Heart right ventricle (tissue), 16 donors: Measurements from ENCODE around the gene DRD4. TPM values are rescaled to one million over a fixed set of nuclear protein-coding genes. Genes with fewer than 3 reads are reported as not detected.

Experiments
- ATAC-seq, 8 donors: fragments of 200-7000 bp; cut with Tn5 transposase; one replicate each; pipeline ENCODE4 v1.9.1; 2020; ENCODE audit warnings: mild to moderate bottlenecking in 8 of 8, moderate library complexity in 8 of 8, moderate number of reproducible peaks in 1 of 8
- DNase-seq, 2 donors: peaks; one replicate each; pipeline ENCODE4 v3.0.0-alpha.2; 2020
- H3K27ac ChIP-seq, 10 donors: fragments of 200-600 bp; sonication (generic) in 2 of 10; one replicate each; pipeline versions ENCODE4 v1.5.0 to v1.8.0; 2020 to 2022; ENCODE audit warnings: mild to moderate bottlenecking in 3 of 10
- H3K27me3 ChIP-seq, 7 donors: fragments of 200-600 bp; one replicate each; pipeline ENCODE4 v1.8.0; 2021 to 2022; ENCODE audit warnings: mild to moderate bottlenecking in 2 of 7
- H3K36me3 ChIP-seq, 9 donors: fragments of 200-600 bp; sonication (generic) in 1 of 9; one replicate each; pipeline versions ENCODE4 v1.5.0 to v1.8.0; 2020 to 2022; ENCODE audit warnings: mild to moderate bottlenecking in 2 of 9
- H3K4me1 ChIP-seq, 9 donors: fragments of 200-600 bp; sonication (generic) in 1 of 9; one replicate each; pipeline versions ENCODE4 v1.5.0 to v1.8.0; 2020 to 2022; ENCODE audit warnings: mild to moderate bottlenecking in 4 of 9
- H3K4me3 ChIP-seq, 10 donors: fragments of 200-600 bp; sonication (generic) in 2 of 10; one replicate each; pipeline versions ENCODE4 v1.5.0 to v1.8.0; 2020 to 2022; ENCODE audit warnings: mild to moderate bottlenecking in 7 of 10, moderate library complexity in 2 of 10
- H3K9me3 ChIP-seq, 11 donors: fragments of 200-600 bp in 10 of 11; sonication (generic) in 2 of 11; one replicate each; pipeline versions ENCODE4 v1.5.0 to v1.8.0; 2013 to 2022; ENCODE audit warnings: mild to moderate bottlenecking in 2 of 11, control low read depth in 1 of 11, moderate library complexity in 1 of 11
- WGBS, 2 donors: extraction: QIAGEN DNeasy Blood & Tissue Kit; methylation state at CpG; one replicate each; pipeline ENCODE4 v1.1.7; 2013; ENCODE audit warnings: inconsistent platforms in 1 of 2; 5-methylcytosine and 5-hydroxymethylcytosine counted together
- intact Hi-C, 10 donors: fragments of 100-400 bp; cut with DNase I; formaldehyde crosslinking; loops; one replicate each; pipeline versions ENCODE4 v1.11.1 to v1.14.2; 2022
- polyA plus RNA-seq, 2 donors: library from polyadenylated mRNA; stranded (reverse); fragments of 200-250 nt; gene quantifications; one replicate each; pipeline ENCODE4 v1.2.3, GENCODE V29; 2013
- total RNA-seq, 10 donors: library from RNA; stranded (reverse); fragmentation: NEBNext Ultra II Directional in 3 of 10; extraction: Animal tissue kit (Norgen Biotek cat#: 25700) in 3 of 10; gene quantifications; one replicate each; pipeline versions ENCODE4 v1.2.1 to v1.2.4, GENCODE V29; 2021 to 2023
- TF ChIP-seq, protein P1 (sequence below), 9 donors: fragments of 200-600 bp; sonication (generic) in 2 of 9; IDR thresholded peaks; one replicate each; pipeline versions ENCODE4 v1.5.0 to v1.8.0; 2021 to 2022; ENCODE audit warnings: antibody characterized with exemption in 9 of 9, mild to moderate bottlenecking in 5 of 9, moderate library complexity in 1 of 9
- donor health status: Arrhythmogenic right ventricular cardiomyopathy.
- donor health status: ischemic (EF 13 %, LVEDD 7.1; RV severe dilation, severe dysfunction).
- donor health status: healthy with polysubstance abuse.
- donor health status: DM: no; HTN: yes; CAD: no.
- donor health status: DM: no; HTN: no; CAD: no.
- donor health status: ischemic (EF 25% LVEDD 6.9; RV normal size, moderate dysfunction).
- donor health status: ischemic (EF 25% LVEDD 5.7; RV mildly dilated, moderate dysfunction).
- donor health status: healthy.
- donor health status: DM: yes; HTN: yes; CAD: no.
- donor health status: Ischemic cardiomyopathy.
- donor health status: ischemic (EF 35%, LVEDD 5.7; RV mildly dilated, moderate dysfunction).
- donor health status: nonischemic (EF 11% LVEDD 7.7; RV severe dilation, severe dysfunction).
- donor health status: DM: yes; HTN: yes; CAD: no.
- donor health status: PGD.
- donor health status: ischemic (EF 29% LVEDD 5.4; RV normal size, mild dysfunction).
- donor health status: nonischemic (EF 23%, LVEDD 6.1; RV moderate dilation, normal function).

The DRD4 gene
- total and polyA plus RNA-seq, 12 donors: 0.09 to 0.72 (median 0.49) TPM; not detected in 5

- intact Hi-C loops: loop anchor here in 1 of 10 donors (5.0 kb wide), 1 partner anchor 41 kb away; the partner anchor contains the start of gene PHRF1
- H3K36me3 ChIP-seq: peaks cover 0 to 27% (median 3%) of the 10 kb centered on the region in 9 donors
Observed at GRCh38 chr11:617912-618682, 19.0 kb upstream of the DRD4 start.

DNA sequence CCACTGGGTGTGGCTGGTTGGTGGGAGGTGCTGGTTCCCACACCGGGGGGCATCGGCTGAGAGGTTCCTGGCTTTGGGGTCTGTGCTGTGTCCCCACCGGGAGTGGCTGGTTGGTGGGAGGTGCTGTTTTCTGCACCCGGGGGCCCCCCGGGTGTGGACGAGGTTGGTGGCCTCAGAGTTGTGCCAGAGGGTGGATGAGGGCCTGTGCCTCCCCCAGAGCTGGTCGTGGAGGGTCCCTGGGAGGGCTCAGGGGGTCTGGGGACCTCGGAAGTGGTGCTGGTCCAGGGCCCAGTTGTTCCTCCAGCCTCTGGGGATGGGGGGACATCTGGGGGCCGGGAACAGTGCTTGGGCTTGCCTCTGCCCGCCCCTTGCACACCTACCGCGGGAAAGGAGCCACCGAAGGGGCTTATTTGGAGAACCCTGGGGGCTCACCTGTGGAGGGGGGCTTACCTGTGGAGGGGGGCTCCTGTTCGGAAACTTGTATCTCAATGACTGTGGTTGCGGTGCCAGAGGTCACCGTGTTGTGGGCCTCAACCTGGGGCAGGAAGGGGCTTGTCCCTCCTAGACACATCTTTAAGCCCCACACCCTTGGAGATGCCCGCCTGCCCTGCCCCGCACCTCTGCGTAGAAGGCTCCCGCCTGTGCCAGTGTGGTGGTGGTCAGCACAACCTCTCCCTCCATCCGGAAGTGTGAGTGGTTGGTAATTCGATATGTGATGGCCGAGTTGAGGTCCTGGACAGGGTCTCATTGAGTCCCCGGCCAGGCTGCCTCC lies 18.0 kb upstream of the DRD4 start:
- intact Hi-C loops: loop anchor here in 1 of 10 donors (5.0 kb wide), 1 partner anchor 42 kb away; the partner anchor contains the start of gene PHRF1
- 92 to 93% methylated on average over 24 of the region's 24 CpGs for WGBS, 2 donors

More at GRCh38 chr11:617912-618682, 19.0 kb upstream of the DRD4 start:
- Histone ChIP-seq H3K4me3 (no peak overlapping the region), H3K27ac (no peak overlapping the region), H3K4me1 (peaks cover 12 to 36% (median 24%) of the 10 kb centered on the region in 9 donors), H3K27me3 (no peaks in the 10 kb centered on the region), H3K9me3 (no peaks in the 10 kb centered on the region)
- ATAC-seq (no peak), DNase-seq (no peak)
- TF ChIP-seq, protein P1, sequence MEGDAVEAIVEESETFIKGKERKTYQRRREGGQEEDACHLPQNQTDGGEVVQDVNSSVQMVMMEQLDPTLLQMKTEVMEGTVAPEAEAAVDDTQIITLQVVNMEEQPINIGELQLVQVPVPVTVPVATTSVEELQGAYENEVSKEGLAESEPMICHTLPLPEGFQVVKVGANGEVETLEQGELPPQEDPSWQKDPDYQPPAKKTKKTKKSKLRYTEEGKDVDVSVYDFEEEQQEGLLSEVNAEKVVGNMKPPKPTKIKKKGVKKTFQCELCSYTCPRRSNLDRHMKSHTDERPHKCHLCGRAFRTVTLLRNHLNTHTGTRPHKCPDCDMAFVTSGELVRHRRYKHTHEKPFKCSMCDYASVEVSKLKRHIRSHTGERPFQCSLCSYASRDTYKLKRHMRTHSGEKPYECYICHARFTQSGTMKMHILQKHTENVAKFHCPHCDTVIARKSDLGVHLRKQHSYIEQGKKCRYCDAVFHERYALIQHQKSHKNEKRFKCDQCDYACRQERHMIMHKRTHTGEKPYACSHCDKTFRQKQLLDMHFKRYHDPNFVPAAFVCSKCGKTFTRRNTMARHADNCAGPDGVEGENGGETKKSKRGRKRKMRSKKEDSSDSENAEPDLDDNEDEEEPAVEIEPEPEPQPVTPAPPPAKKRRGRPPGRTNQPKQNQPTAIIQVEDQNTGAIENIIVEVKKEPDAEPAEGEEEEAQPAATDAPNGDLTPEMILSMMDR (IDR thresholded peaks at IDR 0.05): no peak
- WGBS, 2 donors: 93 to 94% methylated on average over 25 of the region's 25 CpGs

GRCh38 chr11:619628-620050 lies 17.4 kb upstream of the DRD4 start:
- peak in 1 of 2 donors; percentile 12 for DNase-seq
- no peaks in the 10 kb centered on the region for H3K9me3 ChIP-seq
- WGBS, 2 donors: 94 to 97% methylated on average over 19 to 22 of the region's 22 CpGs
- H3K36me3 ChIP-seq: peaks cover 0 to 15% (median 0%) of the 10 kb centered on the region in 9 donors
- no peak overlapping the region for H3K4me3 ChIP-seq
- H3K4me1 ChIP-seq: peaks cover 4 to 21% (median 14%) of the 10 kb centered on the region in 9 donors
- ATAC-seq: no peak
- H3K27ac ChIP-seq: no peak overlapping the region
- TF ChIP-seq, protein P1 (IDR thresholded peaks at IDR 0.05): no peak
- peaks cover 0 to 14% (median 6%) of the 10 kb centered on the region in 7 donors for H3K27me3 ChIP-seq
- intact Hi-C loops: loop anchor here in 1 of 10 donors (5.0 to 10.0 kb wide), 2 partner anchors 42 to 85 kb away; partner anchors contain the start of genes HRAS, LRRC56 and PHRF1

More for the DNA sequence above, 18.0 kb upstream of the DRD4 start:
- H3K27me3 ChIP-seq: peaks cover 0 to 8% (median 0%) of the 10 kb centered on the region in 7 donors
- no peak for DNase-seq
- H3K36me3 ChIP-seq: peaks cover 0 to 20% (median 0%) of the 10 kb centered on the region in 9 donors
- TF ChIP-seq, protein P1 (IDR thresholded peaks at IDR 0.05): no peak
- no peak overlapping the region for H3K4me3 ChIP-seq
- no peak overlapping the region for H3K27ac ChIP-seq
- peaks cover 10 to 27% (median 19%) of the 10 kb centered on the region in 9 donors for H3K4me1 ChIP-seq
- ATAC-seq: no peak
- H3K9me3 ChIP-seq: no peaks in the 10 kb centered on the region

GRCh38 chr11:620201-620600 lies 16.9 kb upstream of the DRD4 start:
- Histone ChIP-seq H3K9me3 (no peaks in the 10 kb centered on the region), H3K4me3 (no peak overlapping the region), H3K4me1 (peaks cover 0 to 16% (median 8%) of the 10 kb centered on the region in 9 donors), H3K27ac (no peak overlapping the region), H3K27me3 (peaks cover 0 to 19% (median 11%) of the 10 kb centered on the region in 7 donors), H3K36me3 (peaks cover 0 to 11% (median 0%) of the 10 kb centered on the region in 9 donors)
- TF ChIP-seq, protein P1 (IDR thresholded peaks at IDR 0.05): no peak
- DNase-seq (peak in 1 of 2 donors; percentile 10), ATAC-seq (no peak)
- intact Hi-C loops: loop anchor here in 1 of 10 donors (10.0 kb wide), 1 partner anchor 85 kb away; the partner anchor contains the start of genes HRAS and LRRC56
- 96 to 97% methylated on average over 13 of the region's 13 CpGs for WGBS, 2 donors
